Large intestine (tissue), 3 donors: ENCODE measurements around the gene IL17C. TPM values are rescaled to one million over a fixed set of nuclear protein-coding genes. Genes with fewer than 3 reads are reported as not detected.
A peak's percentile ranks its signal among the peaks of the same experiment; 100 is the strongest.

Experiments used
- DNase-seq, 2 donors: peaks; one replicate each; pipeline versions ENCODE4 v3.0.0 to v3.0.0-alpha.2; 2013
- H3K27ac ChIP-seq: one replicate; pipeline ENCODE4 v1.5.1; 2013; ENCODE audit warnings: low read length
- H3K27me3 ChIP-seq: 2 replicates; pipeline ENCODE4 v1.6.1; 2013; ENCODE audit warnings: low read length; ENCODE audit not compliant: control insufficient read depth, insufficient read depth
- H3K36me3 ChIP-seq: 2 replicates; pipeline ENCODE4 v1.6.1; 2013; ENCODE audit warnings: low read length; ENCODE audit not compliant: control insufficient read depth, insufficient read depth
- H3K4me1 ChIP-seq: one replicate; pipeline ENCODE4 v1.6.1; 2013; ENCODE audit warnings: low read length; ENCODE audit not compliant: control insufficient read depth, insufficient read depth
- H3K4me3 ChIP-seq: one replicate; pipeline ENCODE4 v1.5.1; 2013; ENCODE audit warnings: low read length
- H3K9me3 ChIP-seq: one replicate; pipeline ENCODE4 v1.6.1; 2013; ENCODE audit warnings: mild to moderate bottlenecking, low read depth, low read length, moderate library complexity; ENCODE audit not compliant: control insufficient read depth
- WGBS: methylation state at CpG from one replicate; pipeline ENCODE4 v1.1.5; 2013; ENCODE audit warnings: low lambda C conversion rate; ENCODE audit not compliant: insufficient coverage; 5-methylcytosine and 5-hydroxymethylcytosine counted together
- polyA plus RNA-seq: library from polyadenylated mRNA; unstranded; fragments of 120-200 nt; gene quantifications from one replicate; pipeline ENCODE4 v1.2.1, GENCODE V29; 2013

The IL17C gene
- polyA plus RNA-seq, 1 donor, result not detected

DNA sequence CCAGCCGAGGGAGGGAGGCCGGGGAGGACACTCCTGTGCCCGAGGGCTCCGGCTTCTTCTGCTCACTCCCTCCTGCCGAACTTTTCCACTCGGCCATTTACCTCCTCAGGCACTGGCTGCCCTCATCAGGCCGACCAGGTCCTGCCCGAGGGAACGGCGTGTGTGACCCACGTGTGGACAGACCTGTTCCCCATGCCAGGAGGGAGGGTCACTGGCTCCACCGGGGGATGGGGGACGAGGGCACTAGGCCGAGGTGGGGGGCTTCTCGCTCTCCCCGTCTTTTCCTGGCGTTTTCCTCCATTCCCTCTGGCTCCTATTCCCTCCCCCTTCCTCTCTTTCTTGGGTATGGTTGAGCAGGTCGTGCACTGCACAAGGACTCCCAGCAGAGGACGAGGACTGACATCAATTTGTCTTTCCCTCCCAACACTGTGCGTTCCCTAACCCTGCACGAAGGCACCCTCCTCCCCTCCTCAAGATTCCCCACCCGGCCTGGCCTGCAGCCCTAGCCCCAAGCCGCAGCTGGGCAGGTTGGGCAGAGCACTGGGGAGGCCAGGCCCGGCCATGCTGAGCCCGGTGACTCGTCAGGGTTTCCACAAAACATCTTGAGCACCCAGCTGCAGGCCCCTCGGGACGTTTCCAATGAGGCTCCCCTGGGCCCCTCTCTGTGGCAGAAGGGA is 3.2 kb upstream of the IL17C start:
- DNase-seq, result no peak
- Histone ChIP-seq H3K27ac (no peak overlapping the region), H3K27me3 (peaks cover 46% of the 10 kb centered on the region), H3K36me3 (peaks cover 24% of the 10 kb centered on the region), H3K9me3 (peaks cover 11% of the 10 kb centered on the region), H3K4me1 (peaks cover 24% of the 10 kb centered on the region), H3K4me3 (no peak overlapping the region)
- no CpG with 5 or more reads among the region's 28 CpGs for WGBS

GRCh38 chr16:88635671-88636319 is 2.6 kb upstream of the IL17C start:
- no CpG with 5 or more reads among the region's 17 CpGs for WGBS
- Histone ChIP-seq H3K9me3 (peaks cover 11% of the 10 kb centered on the region), H3K36me3 (peaks cover 19% of the 10 kb centered on the region), H3K4me1 (peaks cover 24% of the 10 kb centered on the region), H3K27me3 (peaks cover 53% of the 10 kb centered on the region), H3K4me3 (no peak overlapping the region), H3K27ac (no peak overlapping the region)
- DNase-seq, result no peak

GRCh38 chr16:88636488-88637265 is 1.7 kb upstream of the IL17C start:
- no peak overlapping the region for H3K4me3 ChIP-seq
- peaks cover 11% of the 10 kb centered on the region for H3K36me3 ChIP-seq
- H3K4me1 ChIP-seq, result peaks cover 24% of the 10 kb centered on the region
- H3K27me3 ChIP-seq, result peaks cover 54% of the 10 kb centered on the region
- no peak for DNase-seq
- H3K9me3 ChIP-seq, result peaks cover 11% of the 10 kb centered on the region
- no peak overlapping the region for H3K27ac ChIP-seq
- no CpG with 5 or more reads among the region's 23 CpGs for WGBS

GRCh38 chr16:88639231-88640038 is 1.1 kb downstream of the IL17C start:
- no CpG with 5 or more reads among the region's 45 CpGs for WGBS
- H3K27ac ChIP-seq, result no peak overlapping the region
- H3K36me3 ChIP-seq, result peaks cover 9% of the 10 kb centered on the region
- peaks cover 46% of the 10 kb centered on the region for H3K27me3 ChIP-seq
- peaks cover 13% of the 10 kb centered on the region for H3K9me3 ChIP-seq
- H3K4me1 ChIP-seq, result peaks cover 17% of the 10 kb centered on the region
- peak in 1 of 2 donors; percentile 52 for DNase-seq
- H3K4me3 ChIP-seq, result no peak overlapping the region

- H3K27ac ChIP-seq, result no peak overlapping the region
- peaks cover 17% of the 10 kb centered on the region for H3K4me1 ChIP-seq
- no CpG with 5 or more reads among the region's 13 CpGs for WGBS
- peaks cover 13% of the 10 kb centered on the region for H3K9me3 ChIP-seq
- H3K4me3 ChIP-seq, result no peak overlapping the region
- H3K27me3 ChIP-seq, result peaks cover 40% of the 10 kb centered on the region
- peaks cover 9% of the 10 kb centered on the region for H3K36me3 ChIP-seq
- no peak for DNase-seq
These were observed 1.7 kb downstream of the IL17C start for GRCh38 chr16:88640039-88640495.

- H3K4me3 ChIP-seq, result no peak overlapping the region
- H3K9me3 ChIP-seq, result peaks cover 17% of the 10 kb centered on the region
- no peak for DNase-seq
- WGBS, result no CpG with 5 or more reads among the region's 17 CpGs
- peaks cover 13% of the 10 kb centered on the region for H3K36me3 ChIP-seq
- H3K27ac ChIP-seq, result no peak overlapping the region
- H3K27me3 ChIP-seq, result peaks cover 35% of the 10 kb centered on the region
- peaks cover 17% of the 10 kb centered on the region for H3K4me1 ChIP-seq
These were observed 2.3 kb downstream of the IL17C start for GRCh38 chr16:88640498-88641247.

DNA sequence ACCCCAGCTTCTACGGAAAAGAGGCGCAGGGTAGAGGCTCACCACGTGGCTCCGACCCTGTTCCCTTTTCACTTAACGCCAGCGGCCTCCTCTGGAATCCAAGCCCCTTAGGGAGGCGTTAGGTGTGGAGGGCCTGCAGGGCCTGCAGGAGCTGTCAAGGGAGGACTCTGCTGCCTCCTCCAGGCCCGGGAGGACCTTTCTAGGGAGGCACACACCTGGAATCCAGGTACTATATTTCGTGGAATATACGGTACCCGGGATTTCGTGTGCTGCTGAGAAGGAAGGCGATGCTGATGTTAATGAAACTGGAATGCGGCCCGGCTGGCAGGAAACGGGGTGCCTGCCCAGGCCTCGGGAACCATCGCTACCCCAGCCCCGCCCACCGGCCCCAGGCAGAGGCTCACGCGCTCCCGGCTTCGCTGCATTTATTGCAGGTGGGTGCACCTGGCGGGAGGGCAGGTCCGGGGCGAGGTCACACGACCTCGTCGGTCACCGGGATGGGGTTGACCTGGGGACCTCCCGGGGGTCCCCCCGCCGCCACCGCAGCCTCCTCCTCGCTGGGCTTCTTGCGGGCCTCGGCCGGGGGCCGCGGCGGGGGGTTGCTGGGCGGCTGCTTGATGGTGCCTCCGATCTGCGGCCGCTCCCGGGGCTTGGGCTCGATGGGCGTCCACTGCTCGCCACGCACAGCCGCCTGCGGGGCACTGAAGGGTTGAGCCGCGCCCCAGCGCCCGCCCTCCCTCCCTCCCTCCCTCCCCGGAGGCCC is 4.7 kb downstream of the IL17C start:
- peaks cover 17% of the 10 kb centered on the region for H3K4me1 ChIP-seq
- H3K27ac ChIP-seq, result no peak overlapping the region
- H3K27me3 ChIP-seq, result peaks cover 29% of the 10 kb centered on the region
- WGBS, result no CpG with 5 or more reads among the region's 58 CpGs
- H3K4me3 ChIP-seq, result no peak overlapping the region
- H3K9me3 ChIP-seq, result peaks cover 23% of the 10 kb centered on the region
- peaks cover 17% of the 10 kb centered on the region for H3K36me3 ChIP-seq
- no peak for DNase-seq

DNA sequence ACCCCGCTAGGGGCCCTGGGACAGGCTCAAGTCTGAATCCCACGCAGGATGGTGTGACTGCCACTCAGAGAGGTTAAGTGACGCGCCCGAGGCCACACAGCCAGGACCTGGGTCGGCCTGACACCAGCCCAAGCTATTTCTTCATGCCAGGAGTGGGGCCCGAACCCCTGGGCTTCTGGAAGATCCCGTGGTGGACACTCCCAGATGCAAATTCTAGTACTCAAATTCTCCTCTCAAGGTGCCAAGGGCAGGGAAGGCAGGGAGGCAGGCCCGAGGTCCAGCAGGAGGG is 5.2 kb downstream of the IL17C start:
- no CpG with 5 or more reads among the region's 9 CpGs for WGBS
- H3K27ac ChIP-seq, result no peak overlapping the region
- no peak for DNase-seq
- peaks cover 17% of the 10 kb centered on the region for H3K36me3 ChIP-seq
- H3K27me3 ChIP-seq, result peaks cover 24% of the 10 kb centered on the region
- peaks cover 23% of the 10 kb centered on the region for H3K9me3 ChIP-seq
- H3K4me3 ChIP-seq, result no peak overlapping the region
- peaks cover 16% of the 10 kb centered on the region for H3K4me1 ChIP-seq

- no CpG with 5 or more reads among the region's 16 CpGs for WGBS
- no peak overlapping the region for H3K27ac ChIP-seq
- peaks cover 17% of the 10 kb centered on the region for H3K36me3 ChIP-seq
- H3K4me3 ChIP-seq, result no peak overlapping the region
- peaks cover 5% of the 10 kb centered on the region for H3K27me3 ChIP-seq
- no peak for DNase-seq
- peaks cover 12% of the 10 kb centered on the region for H3K9me3 ChIP-seq
- peaks cover 14% of the 10 kb centered on the region for H3K4me1 ChIP-seq
These were observed 7.1 kb downstream of the IL17C start for GRCh38 chr16:88645455-88645854.
